K562 (cell line): ENCODE data around the gene DMGDH. TPM values are rescaled to one million over a fixed set of nuclear protein-coding genes. Genes with fewer than 3 reads are reported as not detected.

Experiments
- CBFA2T2 ChIP-seq: fragments of 450-650 bp; conservative IDR thresholded peaks from 2 replicates; pipeline ENCODE4 v1.6.1; 2017; ENCODE audit warnings: mild to moderate bottlenecking
- CREM ChIP-seq: IDR thresholded peaks from 2 replicates; pipeline ENCODE4 v1.6.1; 2014; ENCODE audit warnings: antibody characterized with exemption, low read depth
- DMBX1 ChIP-seq: fragments of 250-450 bp; sonication (Bioruptor Pico); IDR thresholded peaks from 2 replicates; pipeline ENCODE4 v1.8.0; 2022; ENCODE audit warnings: inconsistent platforms, mild to moderate bottlenecking, moderate library complexity, borderline replicate concordance
- HMG20A ChIP-seq: fragments of 450-650 bp; formaldehyde crosslinking; conservative IDR thresholded peaks from 2 replicates; pipeline ENCODE4 v1.4.0; 2020; ENCODE audit warnings: mild to moderate bottlenecking, mixed read lengths
- MXD1 ChIP-seq: fragments of 250-450 bp; sonication (Bioruptor Pico); IDR thresholded peaks from 2 replicates; pipeline ENCODE4 v1.8.0; 2021; ENCODE audit warnings: borderline replicate concordance, mild to moderate bottlenecking, moderate library complexity; ENCODE audit not compliant: poor library complexity, severe bottlenecking
- NCOA6 ChIP-seq: fragments of 450-650 bp; IDR thresholded peaks from 2 replicates; pipeline ENCODE4 v1.6.1; 2017; ENCODE audit warnings: mild to moderate bottlenecking
- NFE2L1 ChIP-seq: fragments of 450-650 bp; IDR thresholded peaks from 2 replicates; pipeline ENCODE4 v1.6.1; 2016; ENCODE audit warnings: missing genetic modification characterization, low read depth, mild to moderate bottlenecking, missing compliant biosample characterization, moderate library complexity, borderline replicate concordance
- NONO ChIP-seq, 2 experiments: fragments of 200-400 bp in 1 of 2; fragments of 450-650 bp in 1 of 2; formaldehyde crosslinking in 1 of 2; IDR thresholded peaks; 2 replicates each; pipeline ENCODE4 v1.6.1; 2017; ENCODE audit warnings: low read depth in 2 of 2, mild to moderate bottlenecking in 2 of 2, moderate library complexity in 2 of 2, low read length in 1 of 2
- PHF20 ChIP-seq: fragments of 450-650 bp; IDR thresholded peaks from 2 replicates; pipeline ENCODE4 v1.6.1; 2018; ENCODE audit not compliant: partially characterized antibody
- PRMT5 ChIP-seq: sonication (generic); formaldehyde crosslinking; IDR thresholded peaks from 2 replicates; pipeline ENCODE4 v1.5.0; 2020; ENCODE audit warnings: missing genetic modification reagents
- STAT5B ChIP-seq: fragments of 250-450 bp; sonication (Bioruptor Pico); IDR thresholded peaks from 2 replicates; pipeline ENCODE4 v1.8.0; 2021; ENCODE audit warnings: mild to moderate bottlenecking, inconsistent platforms
- TBL1XR1 ChIP-seq, 2 experiments: IDR thresholded peaks; 2 replicates each; pipeline ENCODE4 v1.6.1; 2012; ENCODE audit warnings: improper control_type of control experiment in 2 of 2, low read length in 2 of 2, mild to moderate bottlenecking in 1 of 2
- TEAD4 ChIP-seq, 2 experiments: sonication (generic) in 1 of 2; formaldehyde crosslinking in 1 of 2; IDR thresholded peaks; 2 replicates each; pipeline versions ENCODE4 v1.6.1 to v1.8.0; 2012 to 2022; ENCODE audit warnings: borderline replicate concordance in 1 of 2, inconsistent platforms in 1 of 2, low read length in 1 of 2, mild to moderate bottlenecking in 1 of 2, missing genetic modification reagents in 1 of 2
- USF1 ChIP-seq: sonication (generic); formaldehyde crosslinking; IDR thresholded peaks from 2 replicates; pipeline ENCODE4 v1.9.0; 2022; ENCODE audit warnings: mild to moderate bottlenecking, missing genetic modification reagents
- ZBTB49 ChIP-seq: sonication (generic); formaldehyde crosslinking; IDR thresholded peaks from 2 replicates; pipeline ENCODE4 v1.8.0; 2022; ENCODE audit warnings: missing genetic modification reagents, mild to moderate bottlenecking, borderline replicate concordance
- ZNF277 ChIP-seq: fragments of 250-450 bp; sonication (Bioruptor Pico); IDR thresholded peaks from 2 replicates; pipeline ENCODE4 v1.8.0; 2022; ENCODE audit warnings: inconsistent platforms, mild to moderate bottlenecking, moderate library complexity, borderline replicate concordance
- ZNF586 ChIP-seq: fragments of 450-650 bp; formaldehyde crosslinking; conservative IDR thresholded peaks from 2 replicates; pipeline ENCODE4 v1.4.0; 2020; ENCODE audit warnings: mild to moderate bottlenecking, moderate library complexity
- ZNF79 ChIP-seq: fragments of 250-450 bp; sonication (Bioruptor Pico); IDR thresholded peaks from 2 replicates; pipeline ENCODE4 v1.4.0; 2020; ENCODE audit warnings: low read depth, mild to moderate bottlenecking, moderate library complexity
- ZSCAN32 ChIP-seq: fragments of 450-650 bp; formaldehyde crosslinking; IDR thresholded peaks from 2 replicates; pipeline ENCODE4 v1.4.0; 2020; ENCODE audit warnings: mild to moderate bottlenecking, moderate library complexity
- polyA plus RNA-seq, 8 experiments: library from polyadenylated mRNA; depleted of rRNA in 4 of 8; stranded (reverse) in 5 of 8; unstranded in 3 of 8; fragments of >200 nt; fragmentation: Nextera tagmentation in 2 of 8; fragmentation: Illumina TruSeq in 1 of 8; extraction: Ambion mirVana in 2 of 8; extraction: Trizol in 1 of 8; gene quantifications; 2 replicates each; pipeline versions ENCODE4 v1.2.1 to v1.2.3, GENCODE V29; 2011 to 2014; ENCODE audit warnings: inconsistent platforms in 1 of 8, missing spikeins in 1 of 8
- total RNA-seq, 7 experiments: library from RNA; depleted of rRNA in 6 of 7; stranded (reverse); fragments of >200 nt in 6 of 7; fragmentation: Illumina TruSeq in 2 of 7; extraction: Trizol in 2 of 7; gene quantifications; 2 replicates each; pipeline versions ENCODE4 v1.2.1 to v1.2.3, GENCODE V29; 2011 to 2021; ENCODE audit warnings: low replicate concordance in 1 of 7
- TF ChIP-seq, protein P1 (sequence below), 2 experiments: fragments of 450-650 bp in 1 of 2; sonication (generic) in 1 of 2; formaldehyde crosslinking; conservative IDR thresholded peaks; 2 replicates each; pipeline versions ENCODE4 v1.4.0 to v1.8.1; 2020 to 2022; ENCODE audit warnings: mild to moderate bottlenecking in 1 of 2, missing genetic modification reagents in 1 of 2
- TF ChIP-seq, protein P2 (sequence below): sonication (generic); formaldehyde crosslinking; IDR thresholded peaks from 2 replicates; pipeline ENCODE4 v1.8.0; 2022; ENCODE audit warnings: mild to moderate bottlenecking, missing genetic modification reagents

The DMGDH gene
- total and polyA plus RNA-seq, 9 of the 15 experiments (the other 6 are each of a cell fraction or from before 2014, with no cell fraction given): 0.13 to 0.58 TPM; not detected in 7

DNA sequence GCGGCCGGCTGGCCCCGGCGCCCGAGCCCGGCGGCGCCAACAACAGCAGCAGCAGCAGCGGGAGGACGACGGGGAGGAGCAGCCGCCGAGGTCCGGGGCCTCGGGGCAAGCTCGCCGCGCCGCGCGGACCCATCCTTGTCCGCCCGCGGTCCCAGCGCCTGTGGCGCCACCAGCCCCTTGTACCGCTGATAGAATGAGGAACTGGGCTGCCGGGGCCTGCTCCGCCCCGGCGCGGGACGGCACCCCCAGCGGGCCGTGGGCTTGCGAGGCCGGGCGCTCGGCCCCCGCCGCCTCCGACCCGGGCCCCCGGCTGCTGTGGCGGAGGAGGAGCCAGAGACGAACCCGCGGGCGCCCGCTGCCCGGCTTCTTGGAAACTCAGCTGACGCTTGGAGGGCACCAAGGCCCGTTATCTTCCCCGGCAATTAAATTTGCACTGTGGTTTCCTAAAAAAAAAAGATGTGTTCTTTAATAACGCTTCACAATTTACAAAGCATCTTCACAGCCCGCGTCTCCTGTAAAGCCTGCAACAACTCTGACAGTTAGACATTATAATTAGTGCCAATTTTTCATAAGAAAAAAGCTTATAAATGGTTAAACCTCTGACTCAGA, 84.3 kb downstream of the DMGDH start, which contains the start of gene ARSB (continued):
- TF ChIP-seq MXD1 (CRISPR knock-in tag) (no peak), ZBTB49 (CRISPR knock-in tag) (no peak), PHF20 (no peak), NCOA6 (peak; percentile 72; the same call in 1 of the 2 replicates), TBL1XR1 (IDR thresholded peaks at IDR 0.05; ENCODE audit: low read length in 2 of 2) (no peak), NONO (IDR thresholded peaks at IDR 0.05; ENCODE audit: low read depth in 2 of 2, low read length in 1 of 2) (peak; percentile 40 to 42), ZNF586 (CRISPR knock-in tag) (no peak), PRMT5 (CRISPR knock-in tag) (no peak), ZSCAN32 (CRISPR knock-in tag) (no peak), CBFA2T2 (no peak), NFE2L1 (tag) (no peak), ZNF79 (CRISPR knock-in tag) (no peak), HMG20A (CRISPR knock-in tag) (no peak), TEAD4 (IDR thresholded peaks at IDR 0.05; ENCODE audit: low read length) (no peak), TEAD4 (CRISPR knock-in tag; IDR thresholded peaks at IDR 0.05; ENCODE audit: borderline replicate concordance) (no peak), CREM (peak; percentile 2; the same call in 1 of the 2 replicates), STAT5B (CRISPR knock-in tag) (no peak), DMBX1 (CRISPR knock-in tag) (no peak), ZNF277 (CRISPR knock-in tag) (no peak), USF1 (CRISPR knock-in tag) (no peak)
- TF ChIP-seq, protein P1, sequence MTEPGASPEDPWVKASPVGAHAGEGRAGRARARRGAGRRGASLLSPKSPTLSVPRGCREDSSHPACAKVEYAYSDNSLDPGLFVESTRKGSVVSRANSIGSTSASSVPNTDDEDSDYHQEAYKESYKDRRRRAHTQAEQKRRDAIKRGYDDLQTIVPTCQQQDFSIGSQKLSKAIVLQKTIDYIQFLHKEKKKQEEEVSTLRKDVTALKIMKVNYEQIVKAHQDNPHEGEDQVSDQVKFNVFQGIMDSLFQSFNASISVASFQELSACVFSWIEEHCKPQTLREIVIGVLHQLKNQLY (CRISPR knock-in tag; conservative IDR thresholded peaks at IDR 0.05): no peak
- TF ChIP-seq, protein P2, sequence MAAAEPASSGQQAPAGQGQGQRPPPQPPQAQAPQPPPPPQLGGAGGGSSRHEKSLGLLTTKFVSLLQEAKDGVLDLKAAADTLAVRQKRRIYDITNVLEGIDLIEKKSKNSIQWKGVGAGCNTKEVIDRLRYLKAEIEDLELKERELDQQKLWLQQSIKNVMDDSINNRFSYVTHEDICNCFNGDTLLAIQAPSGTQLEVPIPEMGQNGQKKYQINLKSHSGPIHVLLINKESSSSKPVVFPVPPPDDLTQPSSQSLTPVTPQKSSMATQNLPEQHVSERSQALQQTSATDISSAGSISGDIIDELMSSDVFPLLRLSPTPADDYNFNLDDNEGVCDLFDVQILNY (CRISPR knock-in tag): no peak
